ENCODE measurements around the gene UNC79.

- TF ChIP-seq POLR2AphosphoS5 (IDR thresholded peaks at IDR 0.05) (no peak), CTCF (IDR thresholded peaks at IDR 0.05) (no peak), POLR2A (IDR thresholded peaks at IDR 0.05) (no peak)
Measured at GRCh38 chr14:93663317-93663716, 232.6 kb downstream of the UNC79 start.

All from transverse colon (tissue), 4 donors.